ENCODE measurements around the gene LRRC4.

GRCh38 chr7:128021366-128021765 is 9.9 kb downstream of the LRRC4 start:
- no peak for TF ChIP-seq EZH2 (IDR thresholded peaks at IDR 0.05; ENCODE audit: insufficient read depth, poor library complexity, severe bottlenecking)
- no peak for TF ChIP-seq EZH2phosphoT487 (IDR thresholded peaks at IDR 0.05; ENCODE audit: insufficient read depth, low read depth)

Measured in GM23248 (cell line).